GM23338 (cell line): ENCODE data around the gene LEFTY1. TPM values are rescaled to one million over a fixed set of nuclear protein-coding genes. Genes with fewer than 3 reads are reported as not detected.

Experiments used
- ATAC-seq: fragments of 200-7000 bp; cut with Tn5 transposase; 3 replicates; pipeline ENCODE4 v1.9.1; 2020
- DNase-seq: peaks from one replicate; pipeline ENCODE4 v3.0.0-alpha.2; 2015; ENCODE audit warnings: low spot score
- H2AFZ ChIP-seq: fragments of 200-600 bp; sonication (generic); 2 replicates; pipeline ENCODE4 v1.8.0; 2016; ENCODE audit warnings: antibody characterized with exemption, mild to moderate bottlenecking, moderate library complexity
- H3F3A ChIP-seq: fragments of 200-600 bp; sonication (generic); replicated peaks from 2 replicates; pipeline ENCODE4 v1.8.0; 2017; ENCODE audit warnings: antibody characterized with exemption, mixed run types, low read depth
- H3K27ac ChIP-seq: fragments of 200-600 bp; sonication (generic); 2 replicates; pipeline ENCODE4 v1.6.1; 2016; ENCODE audit warnings: low read depth
- H3K27me3 ChIP-seq: fragments of 200-600 bp; sonication (generic); 2 replicates; pipeline ENCODE4 v1.8.0; 2016; ENCODE audit warnings: mild to moderate bottlenecking, mixed run types, moderate library complexity; ENCODE audit not compliant: insufficient read depth
- H3K36me3 ChIP-seq: fragments of 200-600 bp; sonication (generic); 2 replicates; pipeline ENCODE4 v1.8.0; 2016; ENCODE audit warnings: mild to moderate bottlenecking; ENCODE audit not compliant: insufficient read depth
- H3K4me1 ChIP-seq: fragments of 200-600 bp; sonication (generic); 2 replicates; pipeline ENCODE4 v1.8.0; 2016; ENCODE audit warnings: mild to moderate bottlenecking, moderate library complexity; ENCODE audit not compliant: insufficient read depth
- H3K4me2 ChIP-seq: fragments of 200-600 bp; sonication (generic); 2 replicates; pipeline ENCODE4 v1.7.1; 2017; ENCODE audit warnings: mixed run types
- H3K4me3 ChIP-seq: fragments of 200-600 bp; sonication (generic); 2 replicates; pipeline ENCODE4 v1.6.1; 2016; ENCODE audit warnings: mixed run types
- H3K79me2 ChIP-seq: fragments of 200-600 bp; sonication (generic); replicated peaks from 2 replicates; pipeline ENCODE4 v1.8.0; 2017; ENCODE audit warnings: mild to moderate bottlenecking; ENCODE audit not compliant: insufficient read depth
- H3K9me2 ChIP-seq: fragments of 200-600 bp; sonication (generic); 2 replicates; pipeline ENCODE4 v1.8.0; 2017; ENCODE audit not compliant: insufficient read depth
- H4K20me1 ChIP-seq: fragments of 200-600 bp; sonication (generic); replicated peaks from 2 replicates; pipeline ENCODE4 v1.8.0; 2017; ENCODE audit warnings: mild to moderate bottlenecking; ENCODE audit not compliant: insufficient read depth
- H3K27ac Mint-ChIP-seq: 2 replicates; pipeline ENCODE4 v1.8.0; 2020; ENCODE audit warnings: inconsistent platforms, mild to moderate bottlenecking, moderate library complexity, mixed read lengths
- H3K27me3 Mint-ChIP-seq: 3 replicates; pipeline ENCODE4 v1.8.0; 2022; ENCODE audit warnings: low read depth, mild to moderate bottlenecking, moderate library complexity, mixed read lengths, inconsistent platforms; ENCODE audit not compliant: insufficient read depth, poor library complexity
- H3K36me3 Mint-ChIP-seq: 3 replicates; pipeline ENCODE4 v1.8.0; 2021; ENCODE audit warnings: low read depth, mild to moderate bottlenecking, inconsistent platforms, moderate library complexity, mixed read lengths
- H3K4me1 Mint-ChIP-seq: 3 replicates; pipeline ENCODE4 v1.8.0; 2020; ENCODE audit warnings: mild to moderate bottlenecking, inconsistent platforms, mixed read lengths
- H3K4me3 Mint-ChIP-seq: 3 replicates; pipeline ENCODE4 v1.8.0; 2021; ENCODE audit warnings: moderate library complexity, mild to moderate bottlenecking, inconsistent platforms, mixed read lengths
- H3K9me3 Mint-ChIP-seq: 3 replicates; pipeline ENCODE4 v1.8.0; 2020; ENCODE audit warnings: moderate library complexity, mild to moderate bottlenecking, inconsistent platforms, mixed read lengths
- CREB1 ChIP-seq: fragments of 250-450 bp; sonication (Bioruptor Pico); IDR thresholded peaks from 2 replicates; pipeline ENCODE4 v1.5.0; 2020; ENCODE audit warnings: low read depth, mild to moderate bottlenecking, moderate library complexity
- EZH2 ChIP-seq: fragments of 200-600 bp; sonication (generic); IDR thresholded peaks from one replicate; pipeline ENCODE4 v1.8.0; 2017; ENCODE audit warnings: antibody characterized with exemption, mild to moderate bottlenecking, low read depth; ENCODE audit not compliant: unreplicated experiment
- EZH2phosphoT487 ChIP-seq: fragments of 200-600 bp; sonication (generic); IDR thresholded peaks from one replicate; pipeline ENCODE4 v1.8.1; 2018; ENCODE audit warnings: antibody characterized with exemption; ENCODE audit not compliant: unreplicated experiment
- NANOG ChIP-seq: IDR thresholded peaks from 2 replicates; pipeline ENCODE4 v1.6.1; 2016; ENCODE audit warnings: antibody characterized with exemption, borderline replicate concordance
- STAT1 ChIP-seq: IDR thresholded peaks from one replicate; pipeline ENCODE4 v1.6.1; 2016; ENCODE audit warnings: antibody characterized with exemption; ENCODE audit not compliant: unreplicated experiment
- ZNF331 ChIP-seq: fragments of 250-450 bp; sonication (Bioruptor Pico); IDR thresholded peaks from 2 replicates; pipeline ENCODE4 v1.5.0; 2020; ENCODE audit warnings: low read depth, mild to moderate bottlenecking, moderate library complexity
- polyA plus RNA-seq: library from polyadenylated mRNA; unstranded; fragments of >200 nt; fragmentation: Nextera tagmentation; extraction: Ambion mirVana; gene quantifications from 2 replicates; pipeline ENCODE4 v1.2.1, GENCODE V29; 2016
- total RNA-seq: library from RNA; depleted of rRNA; stranded (reverse); fragments of >200 nt; shearing (Covaris generic); gene quantifications from 2 replicates; pipeline ENCODE4 v1.2.3, GENCODE V29; 2014
- TF ChIP-seq, protein P1 (sequence below): fragments of 250-450 bp; sonication (Bioruptor Pico); IDR thresholded peaks from 2 replicates; pipeline ENCODE4 v1.5.0; 2020; ENCODE audit warnings: mild to moderate bottlenecking, moderate library complexity

Gene LEFTY1
- total and polyA plus RNA-seq, 2 experiments from 2014 or later: 27.5 to 65.4 TPM

GRCh38 chr1:225857256-225857655 lies 31.7 kb downstream of the LEFTY1 start:
- Mint-ChIP-seq H3K27ac (no peak overlapping the region), H3K27me3 (peaks cover 4% of the 10 kb centered on the region), H3K4me1 (no peaks in the 10 kb centered on the region), H3K9me3 (no peaks in the 10 kb centered on the region), H3K4me3 (no peak overlapping the region), H3K36me3 (peaks cover 80% of the 10 kb centered on the region)
- DNase-seq (no peak), ATAC-seq (no peak)
- H3F3A ChIP-seq: no peaks in the 10 kb centered on the region; the same call in 1 of the 2 replicates
- H3K4me3 ChIP-seq: no peak overlapping the region
- no peaks in the 10 kb centered on the region for H3K4me1 ChIP-seq
- no peaks in the 10 kb centered on the region for H3K9me2 ChIP-seq
- H4K20me1 ChIP-seq: peaks cover 9% of the 10 kb centered on the region
- no peaks in the 10 kb centered on the region for H3K27me3 ChIP-seq
- H3K36me3 ChIP-seq: peaks cover 55% of the 10 kb centered on the region
- H3K27ac ChIP-seq: no peak overlapping the region
- H3K4me2 ChIP-seq: no peak overlapping the region
- no peaks in the 10 kb centered on the region for H3K79me2 ChIP-seq
- TF ChIP-seq NANOG (no peak), ZNF331 (no peak), STAT1 (no peak), EZH2phosphoT487 (no peak)
- TF ChIP-seq, protein P1, sequence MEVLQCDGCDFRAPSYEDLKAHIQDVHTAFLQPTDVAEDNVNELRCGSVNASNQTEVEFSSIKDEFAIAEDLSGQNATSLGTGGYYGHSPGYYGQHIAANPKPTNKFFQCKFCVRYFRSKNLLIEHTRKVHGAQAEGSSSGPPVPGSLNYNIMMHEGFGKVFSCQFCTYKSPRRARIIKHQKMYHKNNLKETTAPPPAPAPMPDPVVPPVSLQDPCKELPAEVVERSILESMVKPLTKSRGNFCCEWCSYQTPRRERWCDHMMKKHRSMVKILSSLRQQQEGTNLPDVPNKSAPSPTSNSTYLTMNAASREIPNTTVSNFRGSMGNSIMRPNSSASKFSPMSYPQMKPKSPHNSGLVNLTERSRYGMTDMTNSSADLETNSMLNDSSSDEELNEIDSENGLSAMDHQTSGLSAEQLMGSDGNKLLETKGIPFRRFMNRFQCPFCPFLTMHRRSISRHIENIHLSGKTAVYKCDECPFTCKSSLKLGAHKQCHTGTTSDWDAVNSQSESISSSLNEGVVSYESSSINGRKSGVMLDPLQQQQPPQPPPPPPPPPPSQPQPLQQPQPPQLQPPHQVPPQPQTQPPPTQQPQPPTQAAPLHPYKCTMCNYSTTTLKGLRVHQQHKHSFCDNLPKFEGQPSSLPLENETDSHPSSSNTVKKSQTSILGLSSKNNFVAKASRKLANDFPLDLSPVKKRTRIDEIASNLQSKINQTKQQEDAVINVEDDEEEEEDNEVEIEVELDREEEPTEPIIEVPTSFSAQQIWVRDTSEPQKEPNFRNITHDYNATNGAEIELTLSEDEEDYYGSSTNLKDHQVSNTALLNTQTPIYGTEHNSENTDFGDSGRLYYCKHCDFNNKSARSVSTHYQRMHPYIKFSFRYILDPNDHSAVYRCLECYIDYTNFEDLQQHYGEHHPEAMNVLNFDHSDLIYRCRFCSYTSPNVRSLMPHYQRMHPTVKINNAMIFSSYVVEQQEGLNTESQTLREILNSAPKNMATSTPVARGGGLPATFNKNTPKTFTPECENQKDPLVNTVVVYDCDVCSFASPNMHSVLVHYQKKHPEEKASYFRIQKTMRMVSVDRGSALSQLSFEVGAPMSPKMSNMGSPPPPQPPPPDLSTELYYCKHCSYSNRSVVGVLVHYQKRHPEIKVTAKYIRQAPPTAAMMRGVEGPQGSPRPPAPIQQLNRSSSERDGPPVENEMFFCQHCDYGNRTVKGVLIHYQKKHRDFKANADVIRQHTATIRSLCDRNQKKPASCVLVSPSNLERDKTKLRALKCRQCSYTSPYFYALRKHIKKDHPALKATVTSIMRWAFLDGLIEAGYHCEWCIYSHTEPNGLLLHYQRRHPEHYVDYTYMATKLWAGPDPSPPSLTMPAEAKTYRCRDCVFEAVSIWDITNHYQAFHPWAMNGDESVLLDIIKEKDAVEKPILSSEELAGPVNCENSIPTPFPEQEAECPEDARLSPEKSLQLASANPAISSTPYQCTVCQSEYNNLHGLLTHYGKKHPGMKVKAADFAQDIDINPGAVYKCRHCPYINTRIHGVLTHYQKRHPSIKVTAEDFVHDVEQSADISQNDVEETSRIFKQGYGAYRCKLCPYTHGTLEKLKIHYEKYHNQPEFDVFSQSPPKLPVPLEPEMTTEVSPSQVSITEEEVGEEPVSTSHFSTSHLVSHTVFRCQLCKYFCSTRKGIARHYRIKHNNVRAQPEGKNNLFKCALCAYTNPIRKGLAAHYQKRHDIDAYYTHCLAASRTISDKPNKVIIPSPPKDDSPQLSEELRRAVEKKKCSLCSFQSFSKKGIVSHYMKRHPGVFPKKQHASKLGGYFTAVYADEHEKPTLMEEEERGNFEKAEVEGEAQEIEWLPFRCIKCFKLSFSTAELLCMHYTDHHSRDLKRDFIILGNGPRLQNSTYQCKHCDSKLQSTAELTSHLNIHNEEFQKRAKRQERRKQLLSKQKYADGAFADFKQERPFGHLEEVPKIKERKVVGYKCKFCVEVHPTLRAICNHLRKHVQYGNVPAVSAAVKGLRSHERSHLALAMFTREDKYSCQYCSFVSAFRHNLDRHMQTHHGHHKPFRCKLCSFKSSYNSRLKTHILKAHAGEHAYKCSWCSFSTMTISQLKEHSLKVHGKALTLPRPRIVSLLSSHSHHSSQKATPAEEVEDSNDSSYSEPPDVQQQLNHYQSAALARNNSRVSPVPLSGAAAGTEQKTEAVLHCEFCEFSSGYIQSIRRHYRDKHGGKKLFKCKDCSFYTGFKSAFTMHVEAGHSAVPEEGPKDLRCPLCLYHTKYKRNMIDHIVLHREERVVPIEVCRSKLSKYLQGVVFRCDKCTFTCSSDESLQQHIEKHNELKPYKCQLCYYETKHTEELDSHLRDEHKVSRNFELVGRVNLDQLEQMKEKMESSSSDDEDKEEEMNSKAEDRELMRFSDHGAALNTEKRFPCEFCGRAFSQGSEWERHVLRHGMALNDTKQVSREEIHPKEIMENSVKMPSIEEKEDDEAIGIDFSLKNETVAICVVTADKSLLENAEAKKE (CRISPR knock-in tag): no peak
- no peak overlapping the region for H2AFZ ChIP-seq

- H3K27ac Mint-ChIP-seq: no peak overlapping the region
- peak; percentile 64 for ATAC-seq
- peaks cover 80% of the 10 kb centered on the region for H3K36me3 Mint-ChIP-seq
- H3K27ac ChIP-seq: no peak overlapping the region
- H3K36me3 ChIP-seq: peaks cover 59% of the 10 kb centered on the region
- no peaks in the 10 kb centered on the region for H3K79me2 ChIP-seq
- H3K9me2 ChIP-seq: no peaks in the 10 kb centered on the region
- H2AFZ ChIP-seq: no peak overlapping the region
- no peaks in the 10 kb centered on the region for H3K4me1 Mint-ChIP-seq
- no peak for DNase-seq
- H3K4me1 ChIP-seq: no peaks in the 10 kb centered on the region
- no peak overlapping the region for H3K4me3 ChIP-seq
- no peak overlapping the region for H3K4me3 Mint-ChIP-seq
- H3F3A ChIP-seq: no peaks in the 10 kb centered on the region; the same call in 1 of the 2 replicates
- no peaks in the 10 kb centered on the region for H3K27me3 ChIP-seq
- peaks cover 9% of the 10 kb centered on the region for H4K20me1 ChIP-seq
- no peak for TF ChIP-seq CREB1 (CRISPR knock-in tag)
- TF ChIP-seq STAT1: no peak
- TF ChIP-seq EZH2: no peak
- peaks cover 2% of the 10 kb centered on the region for H3K27me3 Mint-ChIP-seq
- H3K9me3 Mint-ChIP-seq: peaks cover 13% of the 10 kb centered on the region
- no peak overlapping the region for H3K4me2 ChIP-seq
Observed at GRCh38 chr1:225855503-225856300, 33.2 kb downstream of the LEFTY1 start.
